HG03280 (cell line): ENCODE data around the gene RRP1.
"Not testable (repeated sequence)": the region's sequence is repeated elsewhere in the genome, so short reads cannot be mapped to it uniquely, and the experiment has no call there.

ENCODE experiments used
- ATAC-seq: cut with Tn5 transposase; IDR thresholded peaks from one replicate; pipeline ENCODE4 v1.9.1; 2021; ENCODE audit warnings: mild to moderate bottlenecking, moderate library complexity; ENCODE audit not compliant: unreplicated experiment

RRP1 gene

GRCh38 chr21:43815107-43815613, 25.8 kb downstream of the RRP1 start:
- no peak for ATAC-seq

GRCh38 chr21:43815991-43816390, 26.6 kb downstream of the RRP1 start:
- ATAC-seq = no peak

DNA sequence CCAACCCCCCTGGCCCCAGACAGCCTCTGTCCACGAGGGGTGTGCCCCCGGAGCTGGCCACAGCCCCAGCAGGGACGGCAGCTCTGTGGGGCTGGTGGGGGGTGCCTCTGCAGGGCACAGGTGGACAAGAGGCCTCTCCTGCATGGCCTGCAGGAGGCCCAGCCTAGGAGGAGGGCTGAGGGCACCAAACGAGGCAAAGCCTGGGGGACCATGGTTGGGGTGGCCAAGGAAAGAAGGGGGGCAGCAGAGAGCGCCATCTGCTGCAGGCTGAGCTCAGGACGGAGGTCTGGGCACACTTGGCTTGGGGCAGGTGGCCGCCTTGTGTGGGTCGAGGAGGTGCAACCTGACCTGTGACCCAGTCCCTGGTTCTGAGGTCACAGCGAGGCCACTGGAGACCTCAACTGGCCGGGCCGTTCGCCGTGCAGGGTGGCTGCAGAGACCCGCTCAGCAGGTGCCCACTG, 27.3 kb downstream of the RRP1 start:
- ATAC-seq = no peak

GRCh38 chr21:43817157-43818086, 28.0 kb downstream of the RRP1 start:
- no peak for ATAC-seq

- ATAC-seq = no peak
These were observed 29.3 kb downstream of the RRP1 start for GRCh38 chr21:43818685-43819084.

- ATAC-seq = no peak
These were observed 30.4 kb downstream of the RRP1 start for GRCh38 chr21:43819511-43820405.

- no peak for ATAC-seq
These were observed 31.1 kb downstream of the RRP1 start for GRCh38 chr21:43820466-43820865.

DNA sequence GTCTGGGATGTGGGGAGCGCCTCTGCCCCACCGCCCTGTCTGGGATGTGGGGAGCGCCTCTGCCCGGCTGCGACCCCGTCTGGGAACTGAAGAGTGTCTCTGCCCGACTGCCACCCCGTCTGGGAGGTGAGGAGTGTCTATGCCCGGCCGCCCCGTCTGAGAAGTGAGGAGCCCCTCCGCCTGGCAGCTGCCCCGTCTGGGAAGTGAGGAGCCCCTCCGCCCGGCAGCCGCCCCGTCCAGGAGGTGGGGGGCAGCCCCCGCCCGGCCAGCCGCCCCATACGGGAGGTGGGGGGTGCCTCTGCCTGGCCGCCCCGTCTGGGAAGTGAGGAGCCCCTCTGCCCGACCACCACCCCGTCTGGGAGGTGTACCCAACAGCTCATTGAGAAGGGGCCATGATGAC, 32.8 kb downstream of the RRP1 start:
- ATAC-seq = not testable (repeated sequence)

DNA sequence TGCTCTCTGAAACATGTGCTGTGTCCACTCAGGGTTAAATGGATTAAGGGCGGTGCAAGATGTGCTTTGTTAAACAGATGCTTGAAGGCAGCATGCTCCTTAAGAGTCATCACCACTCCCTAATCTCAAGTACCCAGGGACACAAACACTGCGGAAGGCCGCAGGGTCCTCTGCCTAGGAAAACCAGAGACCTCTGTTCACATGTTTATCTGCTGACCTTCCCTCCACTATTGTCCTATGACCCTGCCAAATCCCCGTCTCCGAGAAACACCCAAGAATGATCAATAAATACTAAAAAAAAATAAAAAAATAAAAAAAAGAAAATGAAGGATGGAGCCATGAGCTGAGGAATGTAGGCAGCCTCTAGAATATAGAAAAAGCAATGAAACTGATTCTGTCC, 33.4 kb downstream of the RRP1 start:
- ATAC-seq = not testable (repeated sequence)

- ATAC-seq = no peak
These were observed 35.2 kb downstream of the RRP1 start for GRCh38 chr21:43824333-43825241.

DNA sequence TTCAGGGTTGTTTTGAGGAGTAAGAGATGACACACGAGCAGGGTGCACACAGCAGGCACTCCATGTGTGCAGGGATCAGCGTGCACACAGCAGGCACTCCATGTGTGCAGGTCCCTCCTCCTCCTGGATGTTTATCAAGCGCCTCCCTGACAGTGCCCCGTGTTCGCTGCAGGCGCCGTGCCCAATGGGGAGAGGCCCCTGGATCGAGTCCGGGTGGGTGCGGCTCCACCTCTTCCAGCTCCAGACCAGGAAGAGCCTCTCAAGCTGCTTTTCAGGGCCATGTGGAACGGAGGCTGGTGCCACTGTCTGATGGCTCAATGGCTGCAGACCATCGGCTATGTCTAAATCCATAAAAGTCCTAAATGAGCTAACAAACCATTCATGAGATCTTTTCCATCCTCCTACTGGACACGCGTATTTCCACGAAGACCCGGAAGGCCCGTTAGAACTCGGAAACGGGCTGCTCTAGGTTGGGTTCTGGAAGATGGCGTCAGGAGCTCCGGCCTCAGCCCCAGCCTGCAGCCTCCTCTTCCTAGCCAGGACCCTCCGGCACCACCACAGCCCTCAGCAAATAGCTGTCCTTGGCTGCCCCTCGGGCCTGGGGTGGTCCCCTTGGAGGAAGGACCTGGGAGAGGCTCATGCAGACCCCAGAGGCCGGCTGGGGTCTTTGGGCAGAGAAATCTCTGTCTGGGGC, 36.0 kb downstream of the RRP1 start:
- no peak for ATAC-seq

DNA sequence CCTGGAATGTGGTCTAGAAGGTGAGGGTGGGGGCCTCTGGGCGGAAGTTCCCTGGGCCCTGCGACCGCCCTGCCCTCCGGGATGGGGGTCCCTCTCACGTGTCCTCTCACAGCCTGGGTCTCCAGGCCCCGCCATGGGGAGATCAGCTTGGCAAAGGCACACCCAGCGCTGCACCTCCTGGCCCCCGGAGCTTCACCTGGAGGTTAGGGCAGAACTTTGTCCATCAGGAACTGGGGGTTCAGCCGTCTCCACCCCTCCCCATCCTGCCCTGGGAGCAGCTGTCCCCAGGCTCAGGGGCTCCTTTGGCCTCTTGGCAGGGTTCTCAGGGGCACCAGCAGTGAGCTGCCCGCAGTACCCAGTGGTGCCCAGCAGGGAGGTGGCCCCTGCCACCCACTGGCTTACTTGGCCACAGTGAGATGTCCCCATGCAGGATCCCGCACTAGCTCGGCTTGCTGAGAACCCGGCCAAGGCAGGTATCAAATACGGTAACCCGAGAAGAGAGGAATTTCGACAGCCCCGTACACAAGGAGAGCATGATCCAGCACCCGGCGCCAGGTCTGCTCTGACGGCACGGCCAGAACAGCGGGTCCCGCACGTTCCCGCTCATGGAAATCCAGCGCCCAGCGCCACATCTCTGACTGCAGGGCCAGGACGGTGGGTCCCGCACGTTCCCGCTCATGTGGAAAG, 36.7 kb downstream of the RRP1 start:
- ATAC-seq = no peak

DNA sequence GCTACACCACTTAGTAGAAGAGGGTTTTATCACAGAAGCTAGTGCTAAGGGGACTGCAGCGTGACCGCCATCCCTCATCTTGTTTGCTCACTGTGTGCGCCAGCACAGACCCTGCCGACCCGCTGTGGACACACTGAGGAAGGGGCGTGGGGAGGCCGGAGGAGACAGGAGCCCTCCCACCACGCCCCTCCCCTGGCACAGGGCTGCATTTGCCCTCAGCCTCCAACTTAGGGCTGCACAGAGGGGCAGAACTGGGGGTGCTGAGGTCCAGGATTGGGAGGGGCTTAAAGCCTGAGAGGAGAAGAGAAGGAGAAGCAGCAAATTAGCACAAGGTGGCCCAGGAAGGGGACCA, 37.2 kb downstream of the RRP1 start:
- ATAC-seq = no peak

GRCh38 chr21:43827015-43827611, 37.7 kb downstream of the RRP1 start:
- no peak for ATAC-seq

DNA sequence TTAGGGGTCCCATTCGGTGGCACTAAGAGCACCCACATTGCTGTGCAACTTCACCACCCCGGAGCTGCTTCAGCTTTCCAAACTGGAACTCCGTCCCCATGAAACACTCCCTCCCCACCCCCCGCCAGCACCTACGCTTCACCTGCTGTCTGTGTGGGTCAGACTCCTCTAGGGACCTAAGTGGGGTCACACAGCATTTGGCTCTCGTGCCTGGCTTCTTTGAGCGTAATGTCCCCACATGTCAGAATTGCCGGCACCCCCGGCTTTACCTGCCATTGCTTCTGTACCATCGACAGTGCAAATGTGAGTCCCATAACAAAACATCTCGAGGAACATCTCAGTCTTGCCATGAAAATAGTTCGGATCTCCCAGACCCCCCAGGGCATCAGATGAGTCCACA, 39.8 kb downstream of the RRP1 start:
- no peak for ATAC-seq

DNA sequence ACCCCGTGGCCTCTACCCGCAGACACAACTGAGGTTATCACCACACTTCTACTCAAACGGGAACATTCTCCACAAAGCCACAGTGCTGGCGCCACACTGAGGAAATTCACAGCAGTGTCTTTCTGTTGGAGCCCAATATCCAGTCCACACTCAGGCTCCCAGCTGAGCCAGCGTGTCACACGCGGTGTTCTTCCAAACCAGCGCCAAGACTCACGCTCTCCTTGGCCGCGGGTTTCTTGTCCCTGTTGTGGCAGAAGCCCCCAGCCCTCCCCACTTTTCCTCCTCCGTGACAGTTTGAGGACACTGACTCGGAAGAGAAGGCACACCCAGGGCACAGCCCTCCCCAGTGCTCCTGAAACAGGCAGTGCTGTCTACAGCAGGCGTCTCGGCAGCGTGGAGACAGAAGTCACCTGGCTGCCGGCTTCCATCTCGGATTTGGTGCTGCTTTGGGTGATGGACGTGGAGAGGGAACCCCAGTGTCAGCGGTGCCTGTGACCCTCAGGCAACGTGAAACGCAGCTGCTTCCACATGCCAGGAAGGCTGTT, 40.3 kb downstream of the RRP1 start:
- ATAC-seq = no peak

DNA sequence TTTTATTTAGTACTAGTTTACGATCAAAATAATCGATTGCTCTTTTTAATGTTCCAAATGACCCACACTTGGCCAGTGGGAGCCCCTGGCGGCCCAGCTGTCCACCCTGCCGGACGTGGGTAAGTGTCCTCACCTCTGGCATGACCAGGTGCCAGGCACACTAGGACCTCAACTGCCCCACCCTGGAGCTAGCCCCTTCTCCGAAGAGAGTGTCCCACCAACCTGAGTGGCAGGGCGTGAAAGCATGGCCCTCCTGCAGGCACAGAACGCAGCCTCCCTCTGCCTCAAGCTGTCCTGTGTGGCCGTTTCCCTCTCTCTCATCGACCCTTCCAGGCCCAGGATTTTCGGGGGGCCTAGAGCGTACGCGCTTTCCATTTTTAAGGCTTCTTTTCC, 42.8 kb downstream of the RRP1 start:
- no peak for ATAC-seq

DNA sequence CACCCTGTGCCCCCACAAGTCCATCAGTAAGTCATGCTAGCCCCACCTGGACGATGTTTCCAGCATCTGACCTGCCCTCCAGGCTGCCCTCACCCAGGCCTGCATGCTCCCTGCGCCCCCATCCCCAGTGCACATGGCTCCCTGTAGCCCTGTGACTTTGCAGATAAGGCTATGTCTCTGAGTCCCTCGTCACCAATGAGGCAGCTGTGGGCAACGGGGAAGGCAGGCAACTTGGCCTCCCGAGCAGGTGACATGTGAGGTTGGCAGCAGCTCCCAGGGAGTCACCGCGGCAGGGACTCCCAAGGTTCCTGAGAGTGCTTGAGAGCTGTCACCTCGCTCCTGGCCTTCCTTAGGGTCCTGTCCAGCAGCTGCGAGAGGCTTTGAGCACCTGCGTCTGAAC, 43.3 kb downstream of the RRP1 start:
- ATAC-seq = no peak
